Heart right ventricle (tissue), 16 donors: Measurements from ENCODE around the gene TMEM259. TPM values are rescaled to one million over a fixed set of nuclear protein-coding genes. Genes with fewer than 3 reads are reported as not detected.
A peak's percentile ranks its signal among the peaks of the same experiment; 100 is the strongest.

ENCODE experiments used
- ATAC-seq, 8 donors: fragments of 200-7000 bp; cut with Tn5 transposase; one replicate each; pipeline ENCODE4 v1.9.1; 2020; ENCODE audit warnings: mild to moderate bottlenecking in 8 of 8, moderate library complexity in 8 of 8, moderate number of reproducible peaks in 1 of 8
- DNase-seq, 2 donors: peaks; one replicate each; pipeline ENCODE4 v3.0.0-alpha.2; 2020
- H3K27ac ChIP-seq, 10 donors: fragments of 200-600 bp; sonication (generic) in 2 of 10; one replicate each; pipeline versions ENCODE4 v1.5.0 to v1.8.0; 2020 to 2022; ENCODE audit warnings: mild to moderate bottlenecking in 3 of 10
- H3K27me3 ChIP-seq, 7 donors: fragments of 200-600 bp; one replicate each; pipeline ENCODE4 v1.8.0; 2021 to 2022; ENCODE audit warnings: mild to moderate bottlenecking in 2 of 7
- H3K36me3 ChIP-seq, 9 donors: fragments of 200-600 bp; sonication (generic) in 1 of 9; one replicate each; pipeline versions ENCODE4 v1.5.0 to v1.8.0; 2020 to 2022; ENCODE audit warnings: mild to moderate bottlenecking in 2 of 9
- H3K4me1 ChIP-seq, 9 donors: fragments of 200-600 bp; sonication (generic) in 1 of 9; one replicate each; pipeline versions ENCODE4 v1.5.0 to v1.8.0; 2020 to 2022; ENCODE audit warnings: mild to moderate bottlenecking in 4 of 9
- H3K4me3 ChIP-seq, 10 donors: fragments of 200-600 bp; sonication (generic) in 2 of 10; one replicate each; pipeline versions ENCODE4 v1.5.0 to v1.8.0; 2020 to 2022; ENCODE audit warnings: mild to moderate bottlenecking in 7 of 10, moderate library complexity in 2 of 10
- H3K9me3 ChIP-seq, 11 donors: fragments of 200-600 bp in 10 of 11; sonication (generic) in 2 of 11; one replicate each; pipeline versions ENCODE4 v1.5.0 to v1.8.0; 2013 to 2022; ENCODE audit warnings: mild to moderate bottlenecking in 2 of 11, control low read depth in 1 of 11, moderate library complexity in 1 of 11
- WGBS, 2 donors: extraction: QIAGEN DNeasy Blood & Tissue Kit; methylation state at CpG; one replicate each; pipeline ENCODE4 v1.1.7; 2013; ENCODE audit warnings: inconsistent platforms in 1 of 2; 5-methylcytosine and 5-hydroxymethylcytosine counted together
- intact Hi-C, 10 donors: fragments of 100-400 bp; cut with DNase I; formaldehyde crosslinking; loops; one replicate each; pipeline versions ENCODE4 v1.11.1 to v1.14.2; 2022
- polyA plus RNA-seq, 2 donors: library from polyadenylated mRNA; stranded (reverse); fragments of 200-250 nt; gene quantifications; one replicate each; pipeline ENCODE4 v1.2.3, GENCODE V29; 2013
- total RNA-seq, 10 donors: library from RNA; stranded (reverse); fragmentation: NEBNext Ultra II Directional in 3 of 10; extraction: Animal tissue kit (Norgen Biotek cat#: 25700) in 3 of 10; gene quantifications; one replicate each; pipeline versions ENCODE4 v1.2.1 to v1.2.4, GENCODE V29; 2021 to 2023
- TF ChIP-seq, protein P1 (sequence below), 9 donors: fragments of 200-600 bp; sonication (generic) in 2 of 9; IDR thresholded peaks; one replicate each; pipeline versions ENCODE4 v1.5.0 to v1.8.0; 2021 to 2022; ENCODE audit warnings: antibody characterized with exemption in 9 of 9, mild to moderate bottlenecking in 5 of 9, moderate library complexity in 1 of 9
- donor health status: Arrhythmogenic right ventricular cardiomyopathy.
- donor health status: ischemic (EF 13 %, LVEDD 7.1; RV severe dilation, severe dysfunction).
- donor health status: healthy with polysubstance abuse.
- donor health status: DM: no; HTN: yes; CAD: no.
- donor health status: DM: no; HTN: no; CAD: no.
- donor health status: ischemic (EF 25% LVEDD 6.9; RV normal size, moderate dysfunction).
- donor health status: ischemic (EF 25% LVEDD 5.7; RV mildly dilated, moderate dysfunction).
- donor health status: healthy.
- donor health status: DM: yes; HTN: yes; CAD: no.
- donor health status: Ischemic cardiomyopathy.
- donor health status: ischemic (EF 35%, LVEDD 5.7; RV mildly dilated, moderate dysfunction).
- donor health status: nonischemic (EF 11% LVEDD 7.7; RV severe dilation, severe dysfunction).
- donor health status: DM: yes; HTN: yes; CAD: no.
- donor health status: PGD.
- donor health status: ischemic (EF 29% LVEDD 5.4; RV normal size, mild dysfunction).
- donor health status: nonischemic (EF 23%, LVEDD 6.1; RV moderate dilation, normal function).

TMEM259 gene
- total and polyA plus RNA-seq, 12 donors: 94.3 to 289 (median 114) TPM

GRCh38 chr19:1060689-1061088 lies 39.8 kb upstream of the TMEM259 start:
- Histone ChIP-seq H3K4me1 (peaks cover 0 to 14% (median 11%) of the 10 kb centered on the region in 9 donors), H3K4me3 (no peak overlapping the region), H3K27ac (no peak overlapping the region), H3K9me3 (peaks cover 0 to 52% (median 33%) of the 10 kb centered on the region in 11 donors), H3K27me3 (peaks cover 0 to 22% (median 15%) of the 10 kb centered on the region in 7 donors), H3K36me3 (peaks cover 0 to 38% (median 0%) of the 10 kb centered on the region in 9 donors)
- DNase-seq (no peak), ATAC-seq (no peak)
- TF ChIP-seq, protein P1, sequence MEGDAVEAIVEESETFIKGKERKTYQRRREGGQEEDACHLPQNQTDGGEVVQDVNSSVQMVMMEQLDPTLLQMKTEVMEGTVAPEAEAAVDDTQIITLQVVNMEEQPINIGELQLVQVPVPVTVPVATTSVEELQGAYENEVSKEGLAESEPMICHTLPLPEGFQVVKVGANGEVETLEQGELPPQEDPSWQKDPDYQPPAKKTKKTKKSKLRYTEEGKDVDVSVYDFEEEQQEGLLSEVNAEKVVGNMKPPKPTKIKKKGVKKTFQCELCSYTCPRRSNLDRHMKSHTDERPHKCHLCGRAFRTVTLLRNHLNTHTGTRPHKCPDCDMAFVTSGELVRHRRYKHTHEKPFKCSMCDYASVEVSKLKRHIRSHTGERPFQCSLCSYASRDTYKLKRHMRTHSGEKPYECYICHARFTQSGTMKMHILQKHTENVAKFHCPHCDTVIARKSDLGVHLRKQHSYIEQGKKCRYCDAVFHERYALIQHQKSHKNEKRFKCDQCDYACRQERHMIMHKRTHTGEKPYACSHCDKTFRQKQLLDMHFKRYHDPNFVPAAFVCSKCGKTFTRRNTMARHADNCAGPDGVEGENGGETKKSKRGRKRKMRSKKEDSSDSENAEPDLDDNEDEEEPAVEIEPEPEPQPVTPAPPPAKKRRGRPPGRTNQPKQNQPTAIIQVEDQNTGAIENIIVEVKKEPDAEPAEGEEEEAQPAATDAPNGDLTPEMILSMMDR (IDR thresholded peaks at IDR 0.05): no peak
- intact Hi-C loops: no loop called here
- 88 to 90% methylated on average over 5 of the region's 5 CpGs for WGBS, 2 donors

- H3K4me3 ChIP-seq: no peak overlapping the region
- TF ChIP-seq, protein P1 (IDR thresholded peaks at IDR 0.05): no peak
- no peaks in the 10 kb centered on the region for H3K4me1 ChIP-seq
- ATAC-seq (no peak), DNase-seq (no peak)
- 96% methylated on average over 5 of the region's 5 CpGs for WGBS, 2 donors
- H3K27ac ChIP-seq: no peak overlapping the region
- H3K36me3 ChIP-seq: peaks cover 0 to 39% (median 0%) of the 10 kb centered on the region in 9 donors
- H3K27me3 ChIP-seq: no peaks in the 10 kb centered on the region
- intact Hi-C loops: no loop called here
- peaks cover 0 to 65% (median 34%) of the 10 kb centered on the region in 11 donors for H3K9me3 ChIP-seq
These were observed 37.2 kb upstream of the TMEM259 start for GRCh38 chr19:1058112-1058511.

DNA sequence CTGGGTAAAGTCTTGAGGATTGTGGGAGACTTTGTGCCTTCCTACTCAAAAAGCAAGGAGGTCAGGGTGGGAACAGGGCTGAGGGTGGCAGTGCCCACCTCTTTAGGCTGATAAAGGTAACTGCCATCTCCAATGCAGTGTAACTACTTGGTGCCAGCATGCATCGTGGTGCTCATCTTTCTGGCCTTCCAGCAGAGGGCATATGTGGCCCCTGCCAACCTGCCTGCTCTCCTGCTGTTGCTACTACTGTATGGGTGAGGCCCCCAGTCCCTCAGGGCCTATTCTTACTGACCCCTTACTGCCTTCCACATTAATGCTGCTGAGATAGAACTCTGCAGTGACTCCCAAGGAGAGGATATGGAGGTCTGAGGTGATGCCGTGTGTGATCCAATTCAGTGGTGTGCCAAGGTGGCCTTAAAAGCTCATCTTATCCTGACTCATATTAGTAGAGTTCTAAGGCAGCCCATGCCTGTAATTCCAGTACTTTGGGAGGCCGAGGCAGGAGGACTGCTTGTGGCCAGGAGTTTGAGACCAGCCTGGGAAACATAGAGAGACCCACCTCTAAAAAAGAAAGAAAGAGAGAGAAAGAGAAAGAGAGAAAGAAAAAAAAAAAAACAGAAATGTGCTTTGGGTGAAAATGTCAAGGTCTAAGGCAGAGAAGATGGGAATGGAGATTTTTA lies 36.4 kb upstream of the TMEM259 start:
- TF ChIP-seq, protein P1 (IDR thresholded peaks at IDR 0.05): peak in 2 of 9 donors; percentile 5 to 39
- Histone ChIP-seq H3K36me3 (peaks cover 0 to 39% (median 0%) of the 10 kb centered on the region in 9 donors), H3K4me3 (no peak overlapping the region), H3K9me3 (peaks cover 0 to 65% (median 34%) of the 10 kb centered on the region in 11 donors), H3K27me3 (no peaks in the 10 kb centered on the region), H3K27ac (no peak overlapping the region), H3K4me1 (no peaks in the 10 kb centered on the region)
- DNase-seq (no peak), ATAC-seq (peak in 1 of 8 donors; percentile 33)
- 42 to 54% methylated on average over 3 of the region's 3 CpGs for WGBS, 2 donors
- intact Hi-C loops: no loop called here

DNA sequence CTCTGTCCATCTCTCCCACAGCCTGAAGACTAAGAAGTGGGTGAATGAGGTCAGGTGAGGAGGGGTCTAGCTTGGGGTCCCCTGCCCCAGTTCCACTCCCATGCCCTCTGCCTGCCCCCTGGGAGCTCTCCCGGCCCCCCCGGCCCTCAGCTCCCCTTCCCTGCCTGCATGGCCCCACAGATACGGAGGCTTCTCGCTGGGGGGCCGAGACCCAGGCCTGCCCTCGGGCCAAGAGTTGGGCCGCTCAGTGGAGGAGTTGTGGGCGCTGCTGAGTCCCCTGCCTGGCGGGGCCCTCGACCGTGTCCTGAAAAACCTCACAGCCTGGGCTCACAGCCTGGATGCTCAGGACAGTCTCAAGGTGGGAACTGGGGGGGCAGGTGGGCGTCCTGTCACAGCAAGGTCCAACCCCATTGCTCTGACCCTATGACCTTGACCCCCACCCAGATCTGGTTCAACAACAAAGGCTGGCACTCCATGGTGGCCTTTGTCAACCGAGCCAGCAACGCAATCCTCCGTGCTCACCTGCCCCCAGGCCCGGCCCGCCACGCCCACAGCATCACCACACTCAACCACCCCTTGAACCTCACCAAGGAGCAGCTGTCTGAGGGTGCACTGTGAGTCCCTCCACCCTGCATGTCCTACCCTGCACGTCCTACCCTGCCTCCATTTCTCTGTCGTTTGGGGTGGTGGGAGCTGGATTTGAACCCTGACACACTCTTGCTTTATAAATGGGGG lies 35.1 kb upstream of the TMEM259 start:
- H3K27me3 ChIP-seq: no peaks in the 10 kb centered on the region
- no peak overlapping the region for H3K4me3 ChIP-seq
- H3K9me3 ChIP-seq: peaks cover 0 to 65% (median 34%) of the 10 kb centered on the region in 11 donors
- no peaks in the 10 kb centered on the region for H3K4me1 ChIP-seq
- no peak overlapping the region for H3K27ac ChIP-seq
- ATAC-seq: peak in 1 of 8 donors; percentile 21
- no peak for DNase-seq
- WGBS, 2 donors: 96 to 97% methylated on average over 20 of the region's 20 CpGs
- TF ChIP-seq, protein P1 (IDR thresholded peaks at IDR 0.05): no peak
- intact Hi-C loops: no loop called here
- peaks cover 0 to 39% (median 0%) of the 10 kb centered on the region in 9 donors for H3K36me3 ChIP-seq
